ENCODE results near the gene PNPLA7.

The PNPLA7 gene

DNA sequence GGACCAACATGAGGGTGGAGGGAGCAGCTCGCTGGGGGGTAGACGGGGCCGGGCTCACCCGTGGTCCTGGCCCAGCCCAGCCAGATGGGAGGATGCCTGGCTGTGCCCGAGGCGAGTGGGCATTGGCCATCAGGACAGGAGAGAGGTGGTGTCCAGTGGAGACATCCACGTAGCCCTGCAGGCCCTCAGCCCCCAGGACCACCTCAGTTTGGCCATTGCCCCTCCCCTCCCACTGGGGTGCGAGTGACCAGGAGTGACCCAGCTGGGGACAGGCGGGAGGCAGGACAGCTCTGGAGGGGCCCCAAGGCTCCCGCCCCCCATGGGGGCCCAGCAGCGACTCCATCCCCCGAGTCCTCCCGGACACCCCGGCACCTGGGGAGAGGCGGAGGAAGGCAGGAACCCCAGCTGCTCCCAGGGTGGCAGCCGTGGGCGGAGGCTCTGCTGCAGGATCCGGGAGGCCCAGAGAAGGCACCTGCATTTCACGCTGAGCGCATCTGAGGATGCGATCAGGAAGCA lies 118.7 kb downstream of the PNPLA7 start:
- DNase-seq = no peak

DNA sequence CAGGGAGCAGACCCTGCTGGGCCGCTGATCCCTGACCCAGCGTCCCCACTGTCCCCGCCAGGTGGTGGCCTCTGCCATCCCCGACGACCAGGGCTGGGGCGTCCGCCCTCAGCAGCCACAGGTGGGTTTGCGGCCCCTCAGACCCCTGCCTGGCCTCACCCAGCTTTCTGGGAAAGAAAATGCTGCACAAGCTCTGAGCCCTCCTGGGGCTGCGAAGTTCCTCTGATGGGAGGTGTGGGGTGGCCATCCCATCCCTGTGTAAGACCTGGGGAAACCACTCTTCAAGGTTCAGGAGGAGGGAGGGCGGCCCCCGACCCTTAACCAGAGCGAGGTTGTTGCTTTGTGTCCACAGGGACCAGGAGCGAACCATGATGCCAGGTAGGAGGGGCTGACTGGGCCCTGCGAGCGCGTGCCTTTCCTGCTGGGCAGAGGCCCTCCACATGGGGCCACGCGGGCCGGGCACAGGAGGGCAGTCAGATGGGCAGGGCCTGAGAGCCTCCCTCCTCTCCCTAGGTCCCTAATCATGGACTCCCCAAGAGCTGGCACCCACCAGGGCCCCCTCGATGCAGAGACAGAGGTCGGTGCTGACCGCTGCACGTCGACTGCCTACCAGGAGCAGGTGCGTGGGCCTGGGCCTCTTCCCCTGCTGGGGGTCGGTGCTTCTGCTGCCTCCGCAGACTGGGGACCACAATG lies 119.3 kb downstream of the PNPLA7 start:
- DNase-seq = no peak

DNA sequence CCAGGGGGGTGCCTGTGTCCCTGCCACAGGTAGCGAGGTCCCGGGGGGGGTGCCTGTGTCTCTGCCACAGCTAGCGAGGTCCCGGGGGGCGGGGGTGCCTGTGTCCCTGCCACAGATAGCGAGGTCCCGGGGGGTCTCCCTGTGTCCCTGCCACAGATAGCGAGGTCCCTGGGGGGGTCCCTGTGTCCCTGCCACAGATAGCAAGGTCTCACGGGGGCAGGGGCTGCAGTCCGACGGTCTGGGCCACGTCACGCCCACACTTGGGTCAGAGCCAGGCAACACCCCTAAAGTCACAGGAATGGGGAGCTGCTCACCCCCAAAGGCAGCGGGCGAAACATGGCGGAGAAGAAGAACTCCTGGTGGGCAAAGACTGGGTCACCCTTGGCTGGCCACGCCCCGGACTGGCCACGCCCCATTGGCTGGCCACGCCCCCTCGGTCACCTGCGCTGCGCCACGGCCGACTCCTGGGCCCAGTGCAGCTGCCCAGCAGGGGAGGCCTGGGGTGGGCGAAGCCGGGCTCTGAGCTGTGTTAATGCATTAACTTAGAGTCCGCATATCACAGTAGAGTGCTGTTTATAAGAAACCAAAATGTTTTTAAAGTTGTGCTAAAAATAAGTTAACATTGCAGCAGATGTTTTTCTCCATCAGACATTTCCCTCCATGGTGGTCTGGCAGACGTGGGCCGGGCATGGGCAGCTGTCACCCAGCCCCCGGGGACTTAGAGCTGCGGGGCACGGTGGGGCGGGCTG lies 120.1 kb downstream of the PNPLA7 start:
- DNase-seq = no peak

DNA sequence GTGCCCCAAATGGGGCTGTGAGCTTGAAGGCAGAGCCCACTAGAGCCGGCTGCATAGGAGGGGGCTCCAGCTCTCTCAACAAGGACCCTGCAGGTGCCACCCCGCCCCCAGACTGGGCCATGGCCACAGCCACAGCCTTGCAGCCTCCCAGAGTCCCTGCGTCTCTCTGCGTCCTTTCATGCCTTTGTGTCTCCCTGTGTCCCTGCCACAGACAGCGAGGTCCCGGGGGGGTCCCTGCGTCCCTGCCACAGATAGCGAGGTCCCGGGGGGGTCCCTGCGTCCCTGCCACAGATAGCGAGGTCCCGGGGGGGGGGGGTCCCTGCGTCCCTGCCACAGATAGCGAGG lies 120.7 kb downstream of the PNPLA7 start:
- DNase-seq = no peak

DNA sequence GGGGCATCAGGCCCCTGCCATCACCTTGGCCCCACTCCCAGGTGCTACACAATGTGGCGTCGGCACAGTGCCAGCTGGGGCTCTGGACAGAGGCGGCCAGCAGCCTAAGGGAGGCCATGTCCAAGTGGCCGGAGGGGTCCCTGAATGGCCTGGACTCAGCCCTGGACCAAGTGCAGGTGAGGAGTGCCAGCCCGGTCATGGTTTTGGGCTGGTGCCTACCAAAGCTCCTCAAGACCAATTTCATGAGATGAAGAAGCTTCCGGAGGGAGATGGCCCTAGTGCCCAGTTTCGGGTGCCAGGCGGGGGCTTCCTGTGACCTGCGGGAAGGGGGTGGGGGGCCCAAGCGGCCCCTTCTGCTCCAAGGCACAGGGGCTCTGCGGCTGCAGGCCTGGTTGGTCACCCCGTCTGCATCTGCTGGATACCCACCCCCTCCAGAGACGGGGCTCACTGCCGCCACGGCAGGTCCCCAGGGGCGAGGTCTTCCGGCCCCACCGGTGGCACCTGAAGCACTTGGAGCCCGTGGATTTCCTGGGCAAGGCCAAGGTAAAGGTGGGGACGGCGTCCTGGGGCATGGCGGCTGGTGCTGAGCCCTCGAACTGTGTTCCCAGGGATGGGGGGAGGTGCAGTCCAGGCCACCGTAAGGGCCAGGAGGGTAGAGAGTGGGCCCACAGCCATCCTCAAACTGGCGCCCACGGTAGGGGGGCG lies 121.2 kb downstream of the PNPLA7 start:
- no peak for DNase-seq

DNA sequence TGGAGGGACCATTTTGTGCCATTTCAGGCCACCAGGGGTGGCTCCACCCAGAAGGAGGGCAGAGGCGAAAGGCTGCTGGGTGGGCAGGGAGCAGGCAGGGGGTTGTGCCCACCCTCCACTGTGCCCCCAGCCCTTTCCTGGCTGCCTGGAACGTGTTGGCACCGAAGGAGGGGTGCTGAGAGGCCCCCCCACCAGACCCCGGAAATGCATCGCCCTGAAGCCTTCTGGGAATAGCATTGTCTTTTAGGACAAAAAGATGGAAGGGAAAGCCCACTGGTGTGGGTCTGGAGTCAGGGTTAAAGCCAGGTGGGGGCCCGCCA lies 121.9 kb downstream of the PNPLA7 start:
- no peak for DNase-seq

DNA sequence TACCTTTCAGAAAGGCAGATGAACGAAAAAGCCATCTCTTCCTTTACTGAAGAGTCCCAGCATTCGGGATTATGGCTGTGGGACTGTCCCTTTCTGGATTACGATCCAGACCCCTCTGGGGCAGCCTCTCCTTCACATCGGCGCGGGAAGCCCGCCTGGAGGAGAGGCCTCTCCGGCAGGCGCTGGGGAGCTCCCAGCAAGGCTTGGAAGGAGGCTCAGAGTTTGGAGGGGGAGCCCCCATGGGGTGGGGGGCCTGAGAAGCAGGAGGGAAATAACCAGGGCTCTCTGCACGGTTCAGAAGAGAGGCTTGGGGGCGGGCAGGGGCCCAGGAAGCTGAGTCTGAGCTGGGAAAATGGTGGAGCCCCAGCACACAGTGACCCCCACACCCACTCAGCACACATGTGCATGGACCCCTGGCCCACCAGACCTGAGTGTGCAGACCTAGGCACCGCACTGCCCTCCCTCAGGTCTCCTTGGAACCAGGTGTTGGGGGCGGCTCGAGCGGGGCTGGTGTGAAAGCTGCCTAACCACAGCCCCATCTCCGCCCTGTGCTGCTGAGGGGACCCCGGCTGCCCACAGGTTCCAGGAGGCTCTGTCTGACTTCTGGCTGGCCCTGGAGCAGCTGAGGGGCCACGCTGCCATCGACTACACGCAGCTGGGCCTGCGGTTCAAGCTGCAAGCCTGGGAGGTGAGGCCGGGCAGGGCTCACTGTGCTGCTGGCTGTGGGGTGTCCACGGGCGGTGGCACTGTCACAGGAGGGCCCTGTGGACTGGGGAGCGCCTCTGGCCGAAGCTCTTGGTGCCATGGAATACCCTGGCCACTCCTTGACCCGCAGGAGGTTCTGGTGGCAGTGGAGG lies 122.5 kb downstream of the PNPLA7 start:
- no peak for DNase-seq

DNA sequence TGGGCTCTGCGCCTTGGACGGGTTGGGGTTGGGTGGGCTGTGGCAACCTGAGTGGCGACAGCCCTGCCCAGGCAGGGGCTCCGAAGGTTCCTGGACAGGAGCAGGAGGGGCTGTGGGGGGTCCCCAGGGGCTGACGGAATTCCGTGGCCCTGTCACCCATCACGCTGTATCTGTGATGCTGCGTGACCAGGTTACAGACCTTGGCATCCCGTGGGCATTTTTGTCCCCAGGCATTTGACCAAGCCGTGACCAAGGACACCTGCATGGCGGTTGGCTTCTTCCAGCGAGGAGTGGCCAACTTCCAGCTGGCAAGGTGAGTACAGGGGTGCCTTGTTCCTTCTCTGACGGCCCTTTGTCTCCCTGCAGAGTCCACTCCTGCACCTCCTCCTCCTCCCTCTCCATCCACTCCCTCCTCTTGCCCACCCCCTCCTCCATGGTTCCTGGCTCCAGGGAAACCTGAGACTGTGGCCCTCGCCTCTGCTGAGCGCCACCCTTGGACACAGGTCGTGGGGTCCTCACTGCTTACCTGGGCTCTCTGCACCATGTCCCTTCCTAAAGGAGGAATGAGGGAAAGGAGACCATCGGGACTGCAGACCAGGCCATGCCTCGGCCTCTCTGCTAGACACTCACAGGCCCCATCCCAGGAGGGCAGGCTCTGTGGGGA lies 124.1 kb downstream of the PNPLA7 start:
- DNase-seq = no peak

DNA sequence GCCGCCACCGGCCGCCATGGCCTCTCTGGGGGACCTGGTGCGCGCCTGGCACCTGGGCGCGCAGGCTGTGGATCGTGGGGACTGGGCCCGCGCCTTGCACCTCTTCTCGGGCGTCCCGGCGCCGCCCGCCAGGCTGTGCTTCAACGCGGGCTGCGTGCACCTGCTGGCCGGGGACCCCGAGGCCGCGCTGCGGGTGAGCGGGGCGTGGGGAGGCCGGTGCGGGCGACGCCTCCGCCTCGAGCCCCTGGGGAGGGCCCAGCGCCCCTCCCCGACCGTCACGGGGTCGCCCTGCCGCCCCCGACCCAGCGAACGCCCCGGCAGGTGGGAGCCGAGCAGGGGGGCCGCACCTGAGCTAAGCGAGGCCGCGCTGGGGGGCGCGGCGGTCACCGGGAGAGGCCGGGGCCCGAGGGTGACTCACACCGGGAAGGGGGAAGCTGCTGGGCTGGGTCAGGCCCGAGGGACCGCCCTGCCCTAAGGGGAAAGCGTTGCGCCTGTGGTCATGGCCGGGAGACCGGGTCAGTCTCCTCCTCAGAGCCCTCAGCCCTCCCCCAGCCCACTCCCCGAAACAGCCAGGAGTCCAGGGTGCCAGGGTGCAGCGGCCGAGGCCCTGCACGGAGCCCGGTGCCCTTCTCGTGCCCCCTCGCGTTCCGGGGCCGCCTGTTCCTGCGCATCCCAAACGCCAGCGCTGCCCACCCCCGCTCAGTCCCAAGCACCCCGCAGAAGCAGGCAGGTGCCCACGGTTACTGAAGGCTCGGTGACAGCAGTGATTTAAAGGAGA lies 126.5 kb downstream of the PNPLA7 start:
- no peak for DNase-seq

DNA sequence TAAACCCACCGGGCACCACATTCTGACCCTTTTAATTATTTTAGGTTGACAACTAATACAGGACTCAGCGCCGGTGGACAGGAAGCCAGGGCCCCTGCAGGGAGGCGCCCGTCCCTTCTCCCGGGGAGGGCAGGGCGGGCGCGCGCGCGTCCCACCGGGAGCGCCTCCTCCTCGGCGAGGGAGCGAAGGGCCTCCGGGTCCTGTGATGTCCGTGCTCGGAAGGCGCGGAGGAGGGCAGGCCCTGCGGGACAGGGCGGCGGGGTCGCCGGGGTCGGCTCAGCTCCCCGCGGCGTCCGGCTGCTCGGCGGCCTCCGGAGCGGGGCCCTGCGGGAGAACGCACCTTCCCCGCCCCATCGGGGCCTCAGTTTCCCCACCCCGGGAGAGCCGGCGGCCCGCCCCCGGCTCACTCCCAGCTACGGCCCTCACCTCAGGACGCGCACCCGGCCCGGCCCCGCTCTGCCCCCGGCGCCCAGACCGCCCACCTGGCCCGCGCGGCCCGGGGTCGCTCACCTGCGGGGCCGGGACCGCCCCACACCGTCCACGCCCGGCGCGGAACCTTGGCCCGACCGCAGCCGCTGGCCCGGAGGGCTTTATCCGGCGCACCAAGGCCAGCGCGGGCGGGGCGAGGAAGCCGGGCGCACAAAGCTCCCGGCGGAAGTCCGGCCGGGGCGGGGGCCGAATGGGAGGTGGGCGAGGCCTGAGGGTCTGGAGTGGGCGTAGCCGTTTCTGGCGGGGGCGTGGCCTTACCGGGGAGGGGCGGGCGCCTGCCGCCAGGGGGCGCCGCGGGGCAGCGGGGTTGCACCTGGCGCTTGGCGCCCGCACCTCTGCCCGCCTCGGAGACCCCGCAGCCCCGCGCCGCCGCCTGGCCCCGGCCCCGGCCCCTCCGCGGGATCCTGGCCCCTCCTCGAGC lies 127.3 kb downstream of the PNPLA7 start, which contains the start of the genes EXD3 and NOXA1:
EXD3 (minus strand) TSS at position 559 of the 910 bp plus-strand sequence. CDS start 27,805 bp downstream, outside the sequence.
NOXA1 (plus strand) TSS at position 790 of the 910 bp plus-strand sequence. CDS start 137 bp downstream, outside the sequence.
- peak; percentile 97 for DNase-seq

DNA sequence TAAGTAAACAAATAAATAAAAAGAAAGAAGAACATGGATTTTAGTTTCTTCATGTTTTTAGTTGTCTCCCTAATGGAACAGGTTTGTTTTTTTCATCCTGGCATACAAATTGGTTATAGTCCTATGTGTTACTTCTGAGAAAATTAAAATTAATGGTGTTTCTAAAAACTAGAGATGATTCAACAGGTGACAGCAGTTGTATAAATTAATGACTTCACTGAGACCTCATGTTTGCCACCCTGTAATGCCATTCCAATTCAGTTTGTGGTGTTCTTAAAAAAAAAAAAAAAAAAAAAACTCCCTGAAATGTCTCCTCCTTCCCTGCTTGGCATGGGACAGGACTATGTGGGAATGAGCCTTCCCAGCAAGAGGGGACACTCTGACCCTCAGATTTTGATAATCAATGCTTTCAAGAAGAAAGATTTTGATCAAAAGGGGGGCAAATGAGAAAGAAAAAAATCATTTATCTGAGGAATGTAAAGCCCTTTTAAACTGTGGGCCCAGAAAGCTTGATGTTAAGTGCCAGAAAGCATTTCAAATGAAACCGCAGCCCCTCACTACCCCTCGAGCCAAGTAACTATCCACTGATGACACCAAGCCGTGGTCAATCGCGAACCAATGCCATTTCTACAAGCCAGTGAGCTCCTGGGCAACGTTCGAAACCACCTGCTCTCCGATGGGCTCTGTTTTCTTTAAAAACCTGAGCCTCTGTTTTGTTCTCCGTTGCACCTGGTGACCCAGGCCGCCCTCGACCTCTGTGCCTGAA lies 128.2 kb downstream of the PNPLA7 start:
- DNase-seq = no peak

DNA sequence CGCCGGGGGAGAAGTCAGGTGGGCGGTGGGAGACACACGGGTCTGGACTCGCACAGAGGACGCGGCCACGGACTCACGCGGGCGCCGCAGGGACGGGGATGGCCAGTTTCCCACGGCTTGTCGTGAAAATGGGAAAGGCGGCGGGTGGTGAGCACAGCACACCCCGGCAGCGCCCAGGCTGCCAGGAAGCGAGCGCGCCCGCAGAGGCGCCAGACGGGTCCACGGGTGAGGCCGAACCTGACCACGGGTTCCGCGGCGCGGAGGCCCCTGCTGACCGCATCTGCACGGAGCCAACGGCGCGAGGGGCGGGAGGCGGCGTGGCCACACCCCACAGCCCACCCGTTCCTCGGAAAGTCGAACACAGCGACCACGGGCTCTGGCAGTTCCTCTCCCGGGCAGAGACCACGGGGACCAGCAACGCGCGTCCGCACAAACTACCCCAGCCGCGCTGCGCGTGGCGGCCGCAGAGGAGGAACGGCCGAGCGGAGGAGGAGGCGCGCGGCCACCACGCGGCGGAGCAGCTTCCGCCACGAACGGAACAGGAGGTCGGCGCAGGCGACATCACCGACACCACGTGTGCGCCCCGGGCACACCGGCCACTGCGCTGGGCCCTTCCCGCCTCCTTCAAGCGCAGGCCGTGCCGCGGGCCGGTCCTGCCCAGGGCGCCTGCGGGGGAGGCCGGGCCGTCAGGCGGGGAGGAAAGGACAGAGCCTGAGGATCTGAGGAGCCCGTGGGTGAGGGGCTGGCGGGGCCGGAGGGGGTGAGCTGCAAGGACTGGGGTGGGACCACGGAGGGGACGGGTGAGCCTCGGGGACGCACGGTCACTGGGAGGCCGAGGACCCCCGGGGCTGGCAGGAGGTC lies 132.8 kb downstream of the PNPLA7 start:
- DNase-seq = no peak

DNA sequence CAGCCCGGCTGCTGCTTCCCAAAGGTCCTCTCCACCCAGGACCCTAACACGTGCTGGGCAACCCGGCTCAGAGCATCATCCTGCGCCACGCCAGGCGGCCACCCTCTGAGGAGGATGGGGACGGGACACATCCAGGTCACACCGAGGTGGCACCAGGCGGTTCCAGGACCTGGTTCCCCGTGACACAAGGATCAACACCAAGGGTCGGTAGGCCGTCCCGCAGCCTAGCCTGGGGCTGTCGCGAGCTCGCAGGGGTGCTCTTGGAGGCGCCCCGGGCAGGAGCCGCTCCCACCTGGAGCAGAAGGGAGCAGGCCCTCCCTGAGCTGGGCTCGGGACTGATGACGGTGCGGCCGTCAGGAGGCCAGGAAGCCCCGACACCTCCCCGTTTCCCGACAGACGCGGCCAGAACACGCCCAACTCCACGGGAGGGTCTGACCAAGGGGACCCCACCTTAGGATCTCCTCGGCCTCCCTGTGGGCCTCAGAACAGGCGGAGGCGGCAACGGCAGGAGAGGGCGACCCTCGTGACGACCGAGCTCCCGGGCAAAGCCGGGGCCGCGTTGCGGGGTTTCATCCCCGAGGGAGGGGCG lies 133.5 kb downstream of the PNPLA7 start:
- no peak for DNase-seq

DNA sequence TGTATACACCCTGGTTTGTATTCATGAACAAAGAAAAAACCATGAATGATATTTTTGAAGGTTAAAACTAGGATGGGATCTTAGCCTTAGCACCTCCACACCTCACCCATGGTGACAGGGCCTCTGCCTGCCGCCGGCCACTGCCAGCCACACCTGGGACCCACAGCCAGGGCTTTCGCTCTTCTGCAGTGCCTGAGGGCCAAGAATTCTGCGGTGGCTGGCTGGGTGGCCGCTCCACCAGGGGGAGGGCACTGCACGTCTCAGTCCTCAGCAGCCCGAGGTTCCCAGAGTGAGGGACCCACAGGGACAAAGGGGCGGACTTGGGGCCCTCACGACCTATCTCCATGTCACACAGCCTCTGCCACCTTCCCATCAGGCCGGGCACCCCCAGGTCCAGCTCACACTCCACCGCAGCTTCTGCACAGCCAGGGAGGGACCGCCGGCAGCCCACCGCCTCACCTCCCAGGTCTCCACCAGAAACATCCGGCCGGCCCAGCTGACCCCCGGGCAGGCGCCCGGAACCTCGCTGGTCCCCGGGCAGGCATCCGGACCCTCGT lies 134.1 kb downstream of the PNPLA7 start:
- no peak for DNase-seq

DNA sequence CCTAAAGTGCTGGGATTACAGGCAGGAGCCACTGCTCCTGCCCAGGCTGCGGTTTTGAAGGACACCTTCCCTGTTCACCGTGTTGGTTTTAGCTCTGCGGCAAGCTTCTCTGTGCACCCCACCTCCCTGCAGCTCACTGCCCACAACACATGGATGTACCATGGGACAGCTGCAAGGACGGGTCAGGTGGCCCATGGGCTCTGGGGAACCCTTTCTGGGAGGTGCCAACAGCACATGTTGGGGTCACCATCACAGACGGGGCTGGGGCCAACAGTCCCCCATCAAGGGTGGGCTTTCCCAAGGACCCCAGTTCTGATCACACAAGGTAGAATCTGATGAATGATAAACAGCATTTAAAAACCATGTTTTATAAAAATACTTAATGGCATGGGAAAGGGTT lies 134.8 kb downstream of the PNPLA7 start:
- DNase-seq = no peak

DNA sequence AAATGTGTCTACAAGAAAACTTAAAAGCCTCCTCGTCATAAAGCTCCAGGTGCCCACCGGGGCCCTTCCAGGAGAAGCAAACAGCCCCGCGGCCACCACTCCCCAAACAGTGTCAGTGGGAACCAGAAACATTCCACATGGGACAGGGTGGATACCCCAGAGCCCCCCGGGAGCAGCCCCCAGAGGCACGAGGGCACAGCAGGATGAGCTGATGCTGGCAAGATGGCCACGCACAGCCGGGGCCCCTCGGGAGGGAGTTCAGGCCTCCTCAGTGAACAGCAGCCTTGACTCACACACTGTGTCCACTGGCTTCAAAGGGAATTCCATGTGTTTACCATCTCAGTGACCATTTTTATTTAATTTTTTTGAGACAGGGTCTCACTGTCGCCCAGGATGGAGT lies 137.8 kb downstream of the PNPLA7 start:
- DNase-seq = no peak

DNA sequence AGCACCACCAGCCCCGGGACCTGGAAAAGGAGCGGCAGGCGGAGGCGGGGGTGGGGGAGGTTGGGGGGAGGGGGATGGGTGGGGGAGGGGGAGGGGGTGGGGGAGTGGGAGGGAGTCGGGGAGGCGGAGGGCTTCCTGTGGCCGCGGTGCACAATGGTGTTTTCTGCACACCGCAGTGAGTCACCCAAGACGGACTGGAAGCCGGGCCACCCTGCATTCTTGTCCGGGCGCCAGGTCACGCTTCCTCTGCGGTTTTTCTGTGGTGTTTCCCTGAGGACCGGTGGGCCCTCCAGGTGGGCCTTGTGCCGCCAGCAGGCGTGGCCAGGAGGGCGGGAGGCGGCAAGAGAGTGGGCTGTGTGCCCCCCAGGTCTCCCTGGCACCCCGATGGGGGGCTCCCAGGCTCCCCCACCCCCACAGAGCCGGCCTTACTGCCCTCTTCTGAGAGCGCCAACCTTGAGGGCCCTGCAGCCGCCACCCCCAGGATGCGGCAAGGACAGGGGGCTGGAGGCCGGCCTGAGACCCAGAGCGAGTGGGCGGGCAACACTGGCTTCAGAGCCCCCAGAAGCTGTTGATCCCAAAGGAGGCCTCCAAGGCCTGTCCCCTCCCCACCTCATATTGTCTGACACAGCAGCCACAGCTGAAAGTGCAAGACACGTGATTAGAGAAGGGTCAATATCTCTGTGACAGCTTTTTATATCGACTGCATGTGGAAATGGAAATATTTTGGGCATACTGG lies 138.4 kb downstream of the PNPLA7 start:
- peak; percentile 71 for DNase-seq
